ENCODE data around the gene SPTLC1.

SPTLC1 gene

GRCh38 chr9:92066168-92066567 lies 49.0 kb downstream of the SPTLC1 start:
- Histone ChIP-seq H3K27ac (ENCODE audit: low read depth, low read length) (no peak overlapping the region), H3K4me1 (ENCODE audit: insufficient read depth, low read length) (no peaks in the 10 kb centered on the region), H3K27me3 (ENCODE audit: control insufficient read depth in 1 of 2, insufficient read depth in 2 of 2, low read length in 2 of 2) (no peaks in the 10 kb centered on the region), H3K9me3 (ENCODE audit: low read length) (peaks cover 17% of the 10 kb centered on the region), H3K9ac (ENCODE audit: low read length) (no peak overlapping the region), H3K36me3 (ENCODE audit: insufficient read depth, low read length) (peaks cover 31% of the 10 kb centered on the region), H3K4me3 (ENCODE audit: low read depth in 1 of 2, low read length in 2 of 2) (no peak overlapping the region)

GRCh38 chr9:92064711-92065110 lies 50.5 kb downstream of the SPTLC1 start:
- no peak overlapping the region for H3K9ac ChIP-seq (ENCODE audit: low read length)
- H3K4me3 ChIP-seq (ENCODE audit: low read depth in 1 of 2, low read length in 2 of 2) = no peak overlapping the region
- H3K27me3 ChIP-seq (ENCODE audit: control insufficient read depth in 1 of 2, insufficient read depth in 2 of 2, low read length in 2 of 2) = no peaks in the 10 kb centered on the region
- peaks cover 31% of the 10 kb centered on the region for H3K36me3 ChIP-seq (ENCODE audit: insufficient read depth, low read length)
- no peaks in the 10 kb centered on the region for H3K4me1 ChIP-seq (ENCODE audit: insufficient read depth, low read length)
- H3K9me3 ChIP-seq (ENCODE audit: low read length) = peaks cover 18% of the 10 kb centered on the region
- H3K27ac ChIP-seq (ENCODE audit: low read depth, low read length) = no peak overlapping the region

- no peak overlapping the region for H3K9ac ChIP-seq (ENCODE audit: low read length)
- no peak overlapping the region for H3K4me3 ChIP-seq (ENCODE audit: low read depth in 1 of 2, low read length in 2 of 2)
- H3K4me1 ChIP-seq (ENCODE audit: insufficient read depth, low read length) = no peaks in the 10 kb centered on the region
- no peaks in the 10 kb centered on the region for H3K27me3 ChIP-seq (ENCODE audit: control insufficient read depth in 1 of 2, insufficient read depth in 2 of 2, low read length in 2 of 2)
- H3K36me3 ChIP-seq (ENCODE audit: insufficient read depth, low read length) = peaks cover 33% of the 10 kb centered on the region
- peaks cover 18% of the 10 kb centered on the region for H3K9me3 ChIP-seq (ENCODE audit: low read length)
- no peak overlapping the region for H3K27ac ChIP-seq (ENCODE audit: low read depth, low read length)
These were observed 54.0 kb downstream of the SPTLC1 start for GRCh38 chr9:92061184-92061583.

DNA sequence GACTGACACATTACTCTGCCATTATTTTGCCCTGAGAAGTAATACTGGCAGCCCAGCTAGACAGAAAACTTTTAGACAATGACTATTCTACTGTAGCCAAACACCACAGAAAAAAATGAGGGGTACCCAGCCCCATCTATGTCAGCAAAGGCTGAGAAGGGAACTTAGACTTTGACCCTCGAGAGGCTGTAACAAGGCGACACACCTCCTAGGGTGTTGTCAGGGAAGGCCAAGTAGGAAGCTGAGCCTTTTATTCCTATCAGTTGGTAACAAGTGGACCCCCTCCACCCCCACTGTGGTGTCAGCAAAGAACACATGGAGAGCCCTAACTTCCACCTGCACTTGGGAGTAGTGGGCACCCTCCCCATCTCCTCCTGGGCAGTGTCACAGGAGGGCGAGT lies 55.6 kb downstream of the SPTLC1 start:
- H3K4me1 ChIP-seq (ENCODE audit: insufficient read depth, low read length) = no peaks in the 10 kb centered on the region
- H3K27me3 ChIP-seq (ENCODE audit: control insufficient read depth in 1 of 2, insufficient read depth in 2 of 2, low read length in 2 of 2) = no peaks in the 10 kb centered on the region
- peaks cover 18% of the 10 kb centered on the region for H3K9me3 ChIP-seq (ENCODE audit: low read length)
- no peak overlapping the region for H3K9ac ChIP-seq (ENCODE audit: low read length)
- H3K4me3 ChIP-seq (ENCODE audit: low read depth in 1 of 2, low read length in 2 of 2) = no peak overlapping the region
- peaks cover 26% of the 10 kb centered on the region for H3K36me3 ChIP-seq (ENCODE audit: insufficient read depth, low read length)
- no peak overlapping the region for H3K27ac ChIP-seq (ENCODE audit: low read depth, low read length)

GRCh38 chr9:92058723-92059444 lies 56.3 kb downstream of the SPTLC1 start:
- Histone ChIP-seq H3K27me3 (ENCODE audit: control insufficient read depth in 1 of 2, insufficient read depth in 2 of 2, low read length in 2 of 2) (no peaks in the 10 kb centered on the region), H3K27ac (ENCODE audit: low read depth, low read length) (no peak overlapping the region), H3K4me1 (ENCODE audit: insufficient read depth, low read length) (no peaks in the 10 kb centered on the region), H3K9me3 (ENCODE audit: low read length) (peaks cover 16% of the 10 kb centered on the region), H3K4me3 (ENCODE audit: low read depth in 1 of 2, low read length in 2 of 2) (no peak overlapping the region), H3K9ac (ENCODE audit: low read length) (no peak overlapping the region), H3K36me3 (ENCODE audit: insufficient read depth, low read length) (peaks cover 31% of the 10 kb centered on the region)

- Histone ChIP-seq H3K9me3 (ENCODE audit: low read length) (peaks cover 15% of the 10 kb centered on the region), H3K4me3 (ENCODE audit: low read depth in 1 of 2, low read length in 2 of 2) (no peak overlapping the region), H3K4me1 (ENCODE audit: insufficient read depth, low read length) (no peaks in the 10 kb centered on the region), H3K36me3 (ENCODE audit: insufficient read depth, low read length) (peaks cover 30% of the 10 kb centered on the region), H3K9ac (ENCODE audit: low read length) (no peak overlapping the region), H3K27ac (ENCODE audit: low read depth, low read length) (no peak overlapping the region), H3K27me3 (ENCODE audit: control insufficient read depth in 1 of 2, insufficient read depth in 2 of 2, low read length in 2 of 2) (no peaks in the 10 kb centered on the region)
These were observed 57.2 kb downstream of the SPTLC1 start for GRCh38 chr9:92058026-92058425.

GRCh38 chr9:92057226-92057625 lies 58.0 kb downstream of the SPTLC1 start:
- peaks cover 7% of the 10 kb centered on the region for H3K9me3 ChIP-seq (ENCODE audit: low read length)
- peaks cover 26% of the 10 kb centered on the region for H3K36me3 ChIP-seq (ENCODE audit: insufficient read depth, low read length)
- H3K27ac ChIP-seq (ENCODE audit: low read depth, low read length) = no peak overlapping the region

GRCh38 chr9:92055624-92056023 lies 59.6 kb downstream of the SPTLC1 start:
- H3K36me3 ChIP-seq (ENCODE audit: insufficient read depth, low read length) = peaks cover 26% of the 10 kb centered on the region

More at GRCh38 chr9:92057226-92057625, 58.0 kb downstream of the SPTLC1 start:
- Histone ChIP-seq H3K9ac (ENCODE audit: low read length) (no peak overlapping the region), H3K27me3 (ENCODE audit: control insufficient read depth in 1 of 2, insufficient read depth in 2 of 2, low read length in 2 of 2) (no peaks in the 10 kb centered on the region), H3K4me3 (ENCODE audit: low read depth in 1 of 2, low read length in 2 of 2) (no peak overlapping the region), H3K4me1 (ENCODE audit: insufficient read depth, low read length) (no peaks in the 10 kb centered on the region)

GRCh38 chr9:92048924-92049625 lies 66.1 kb downstream of the SPTLC1 start:
- Histone ChIP-seq H3K4me1 (ENCODE audit: insufficient read depth, low read length) (no peaks in the 10 kb centered on the region), H3K36me3 (ENCODE audit: insufficient read depth, low read length) (peaks cover 34% of the 10 kb centered on the region), H3K27me3 (ENCODE audit: control insufficient read depth in 1 of 2, insufficient read depth in 2 of 2, low read length in 2 of 2) (no peaks in the 10 kb centered on the region), H3K9ac (ENCODE audit: low read length) (no peak overlapping the region), H3K9me3 (ENCODE audit: low read length) (no peaks in the 10 kb centered on the region), H3K27ac (ENCODE audit: low read depth, low read length) (no peak overlapping the region), H3K4me3 (ENCODE audit: low read depth in 1 of 2, low read length in 2 of 2) (no peak overlapping the region)

More at GRCh38 chr9:92055624-92056023, 59.6 kb downstream of the SPTLC1 start:
- Histone ChIP-seq H3K27ac (ENCODE audit: low read depth, low read length) (no peak overlapping the region), H3K27me3 (ENCODE audit: control insufficient read depth in 1 of 2, insufficient read depth in 2 of 2, low read length in 2 of 2) (no peaks in the 10 kb centered on the region), H3K4me3 (ENCODE audit: low read depth in 1 of 2, low read length in 2 of 2) (no peak overlapping the region), H3K9me3 (ENCODE audit: low read length) (no peaks in the 10 kb centered on the region), H3K9ac (ENCODE audit: low read length) (no peak overlapping the region), H3K4me1 (ENCODE audit: insufficient read depth, low read length) (no peaks in the 10 kb centered on the region)

DNA sequence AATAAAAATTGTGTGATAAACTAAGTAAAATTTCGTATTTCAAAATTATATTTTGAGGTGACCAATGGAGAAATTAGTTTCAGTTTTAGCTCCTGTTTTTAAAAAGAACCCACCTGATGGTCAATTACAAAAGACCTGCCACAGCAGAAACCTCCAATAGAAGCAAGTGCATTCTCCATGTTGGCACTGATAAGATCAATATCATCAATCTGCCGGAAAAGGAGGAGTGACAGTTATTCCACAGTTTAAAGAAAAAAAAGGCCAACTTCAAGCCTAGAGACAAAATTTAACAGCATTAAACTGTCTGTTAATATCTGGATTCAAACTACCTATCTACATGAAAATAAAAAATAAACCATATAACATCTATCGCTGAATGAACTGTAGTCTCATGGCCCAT lies 67.7 kb downstream of the SPTLC1 start:
- Histone ChIP-seq H3K4me1 (ENCODE audit: insufficient read depth, low read length) (no peaks in the 10 kb centered on the region), H3K27me3 (ENCODE audit: control insufficient read depth in 1 of 2, insufficient read depth in 2 of 2, low read length in 2 of 2) (no peaks in the 10 kb centered on the region), H3K9ac (ENCODE audit: low read length) (no peak overlapping the region), H3K36me3 (ENCODE audit: insufficient read depth, low read length) (peaks cover 47% of the 10 kb centered on the region), H3K27ac (ENCODE audit: low read depth, low read length) (no peak overlapping the region), H3K4me3 (ENCODE audit: low read depth in 1 of 2, low read length in 2 of 2) (no peak overlapping the region), H3K9me3 (ENCODE audit: low read length) (no peaks in the 10 kb centered on the region)

DNA sequence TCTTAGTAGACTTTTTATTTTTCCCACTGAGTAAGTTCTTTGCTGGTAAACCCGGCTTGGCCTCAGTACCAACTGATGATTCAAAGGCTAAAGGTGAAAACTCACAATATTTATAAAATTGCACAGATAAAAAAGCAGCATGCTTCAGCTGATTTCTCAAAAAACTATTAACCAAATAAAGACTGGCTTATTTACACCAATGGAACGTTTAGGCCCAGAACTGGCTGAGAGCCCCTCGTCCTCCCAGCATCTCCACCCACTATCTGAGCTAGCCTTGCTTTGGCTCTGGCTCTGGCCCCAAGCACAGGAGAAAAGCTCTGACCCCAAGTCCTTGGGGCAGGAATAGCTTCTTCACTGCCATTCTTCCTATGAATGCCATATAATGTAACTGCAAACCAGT lies 68.5 kb downstream of the SPTLC1 start:
- peaks cover 49% of the 10 kb centered on the region for H3K36me3 ChIP-seq (ENCODE audit: insufficient read depth, low read length)
- no peak overlapping the region for H3K4me3 ChIP-seq (ENCODE audit: low read depth in 1 of 2, low read length in 2 of 2)
- H3K27me3 ChIP-seq (ENCODE audit: control insufficient read depth in 1 of 2, insufficient read depth in 2 of 2, low read length in 2 of 2) = no peaks in the 10 kb centered on the region

More for the DNA sequence above, 68.5 kb downstream of the SPTLC1 start:
- Histone ChIP-seq H3K9me3 (ENCODE audit: low read length) (peaks cover 6% of the 10 kb centered on the region), H3K4me1 (ENCODE audit: insufficient read depth, low read length) (no peaks in the 10 kb centered on the region), H3K9ac (ENCODE audit: low read length) (no peak overlapping the region), H3K27ac (ENCODE audit: low read depth, low read length) (no peak overlapping the region)

All from muscle layer of colon (tissue), 2 donors.